HepG2 (cell line): ENCODE results near the gene FKBP10. TPM values are rescaled to one million over a fixed set of nuclear protein-coding genes. Genes with fewer than 3 reads are reported as not detected.

Experiments
- HBP1 ChIP-seq: IDR thresholded peaks from 2 replicates; pipeline ENCODE4 v1.6.1; 2016; ENCODE audit warnings: low read depth, control low read depth
- HHEX ChIP-seq: IDR thresholded peaks from 2 replicates; pipeline ENCODE4 v1.6.1; 2016; ENCODE audit warnings: control low read depth
- KLF16 ChIP-seq, 2 experiments: sonication (generic) in 1 of 2; formaldehyde crosslinking in 1 of 2; IDR thresholded peaks; 2 replicates each; pipeline versions ENCODE4 v1.6.1 to v1.8.0; 2016 to 2023; ENCODE audit warnings: missing genetic modification reagents in 2 of 2, missing compliant biosample characterization in 1 of 2
- MAFG ChIP-seq: sonication (generic); formaldehyde crosslinking; IDR thresholded peaks from 2 replicates; pipeline ENCODE4 v1.5.1; 2020; ENCODE audit warnings: mild to moderate bottlenecking, missing genetic modification reagents
- MNT ChIP-seq: fragments of 450-650 bp; IDR thresholded peaks from 2 replicates; pipeline ENCODE4 v1.6.1; 2016
- POGZ ChIP-seq: sonication (generic); formaldehyde crosslinking; IDR thresholded peaks from 2 replicates; pipeline ENCODE4 v1.4.0; 2020; ENCODE audit warnings: mild to moderate bottlenecking, missing genetic modification reagents
- RARA ChIP-seq: IDR thresholded peaks from 2 replicates; pipeline ENCODE4 v1.6.1; 2016; ENCODE audit warnings: missing genetic modification reagents, missing compliant biosample characterization
- SMC3 ChIP-seq: IDR thresholded peaks from 2 replicates; pipeline ENCODE4 v1.6.1; 2011; ENCODE audit warnings: low read length, improper control_type of control experiment
- SRY ChIP-seq: sonication (generic); formaldehyde crosslinking; IDR thresholded peaks from 2 replicates; pipeline ENCODE4 v1.8.0; 2022; ENCODE audit warnings: mild to moderate bottlenecking, missing genetic modification reagents
- ZNF318 ChIP-seq: sonication (generic); formaldehyde crosslinking; IDR thresholded peaks from 2 replicates; pipeline ENCODE4 v1.4.0; 2020; ENCODE audit warnings: mild to moderate bottlenecking, missing genetic modification reagents
- ZNF510 ChIP-seq: sonication (generic); formaldehyde crosslinking; IDR thresholded peaks from 2 replicates; pipeline ENCODE4 v1.4.0; 2020; ENCODE audit warnings: low read depth, mild to moderate bottlenecking, missing genetic modification reagents
- ZNF609 ChIP-seq: sonication (generic); formaldehyde crosslinking; IDR thresholded peaks from 2 replicates; pipeline ENCODE4 v1.4.0; 2020; ENCODE audit warnings: mild to moderate bottlenecking, missing genetic modification reagents, borderline replicate concordance
- polyA plus RNA-seq, 8 experiments: library from polyadenylated mRNA; depleted of rRNA in 3 of 8; stranded (reverse) in 7 of 8; unstranded in 1 of 8; fragments of >200 nt; fragmentation: Illumina TruSeq in 4 of 8; extraction: Trizol in 4 of 8; gene quantifications; 2 replicates each; pipeline versions ENCODE4 v1.2.1 to v1.2.3, GENCODE V29; 2011 to 2016; ENCODE audit warnings: low read depth in 4 of 8, missing spikeins in 1 of 8, mixed read lengths in 1 of 8; ENCODE audit not compliant: insufficient read depth in 1 of 8
- total RNA-seq, 5 experiments: library from RNA; depleted of rRNA; stranded (reverse); fragments of >200 nt; fragmentation: Illumina TruSeq; extraction: Trizol; gene quantifications; 2 replicates each; pipeline ENCODE4 v1.2.3, GENCODE V29; 2016; ENCODE audit warnings: low read depth in 1 of 5

Gene FKBP10
- total and polyA plus RNA-seq, 2 of the 13 experiments (the other 11 are each of a cell fraction or from before 2014, with no cell fraction given), result 149 to 573 TPM

- TF ChIP-seq ZNF318 (0 out of 2 replicates have a peak, but pooled peaks have one; percentile 41), POGZ (CRISPR knock-in tag) (peak; percentile 6; the same call in 1 of the 2 replicates), SRY (CRISPR knock-in tag) (no peak), ZNF609 (CRISPR knock-in tag) (0 out of 2 replicates have a peak, but pooled peaks have one; percentile 16), MAFG (CRISPR knock-in tag) (no peak), RARA (CRISPR knock-in tag) (peak; percentile 13; the same call in 1 of the 2 replicates), KLF16 (CRISPR knock-in tag; IDR thresholded peaks at IDR 0.05) (peak in 1 of 2 experiments; percentile 70; a peak in 1 of 4 replicates), ZNF510 (CRISPR knock-in tag) (peak; percentile 89; the same call in 1 of the 2 replicates), SMC3 (peak; percentile 99), MNT (no peak), HHEX (CRISPR knock-in tag) (no peak), HBP1 (CRISPR knock-in tag) (no peak)
Observed at GRCh38 chr17:41801374-41802271, 11.2 kb upstream of the FKBP10 start (continued).
